Stimulated activated naive CD8-positive, alpha-beta T cell treated with anti-CD3 and anti-CD28 coated beads, Interleukin-15, amount 100 ng/mL, for 72 hours (primary cell): ENCODE data around the gene TBC1D14.

Experiments used
- ATAC-seq: fragments of 150-1000 bp; cut with Tn5 transposase; 2 replicates; pipeline ENCODE4 v1.10.0; 2021; ENCODE audit warnings: mild to moderate bottlenecking, moderate library complexity
- DNase-seq, 2 donors: peaks; one replicate each; pipeline ENCODE4 v3.0.0; 2021 to 2022
- H3K27ac Mint-ChIP-seq, 2 donors: one replicate each; pipeline ENCODE4 v1.8.0; 2022; ENCODE audit warnings: mild to moderate bottlenecking in 2 of 2, mixed read lengths in 2 of 2, moderate library complexity in 2 of 2
- H3K27me3 Mint-ChIP-seq: one replicate; pipeline ENCODE4 v1.8.0; 2022; ENCODE audit warnings: mixed read lengths
- H3K4me1 Mint-ChIP-seq: one replicate; pipeline ENCODE4 v1.8.0; 2022; ENCODE audit warnings: mild to moderate bottlenecking, mixed read lengths
- H3K4me3 Mint-ChIP-seq, 2 donors: one replicate each; pipeline ENCODE4 v1.8.0; 2022; ENCODE audit warnings: mild to moderate bottlenecking in 2 of 2, mixed read lengths in 2 of 2, moderate library complexity in 1 of 2
- H3K9me3 Mint-ChIP-seq, 2 donors: one replicate each; pipeline ENCODE4 v1.8.0; 2022; ENCODE audit warnings: mixed read lengths in 2 of 2

The TBC1D14 gene

GRCh38 chr4:7013175-7013574, 103.5 kb downstream of the TBC1D14 start:
- H3K27ac Mint-ChIP-seq: peak overlapping the region; percentile 25 to 91
- peaks cover 13% of the 10 kb centered on the region for H3K4me1 Mint-ChIP-seq
- no peak overlapping the region for H3K4me3 Mint-ChIP-seq
- no peaks in the 10 kb centered on the region for H3K27me3 Mint-ChIP-seq
- DNase-seq: no peak
- no peaks in the 10 kb centered on the region for H3K9me3 Mint-ChIP-seq
- no peak for ATAC-seq

GRCh38 chr4:7014815-7015214, 105.2 kb downstream of the TBC1D14 start:
- ATAC-seq (no peak), DNase-seq (no peak)
- H3K27ac Mint-ChIP-seq: peak overlapping the region; percentile 69 to 77
- H3K4me3 Mint-ChIP-seq: no peak overlapping the region
- peaks cover 11% of the 10 kb centered on the region for H3K4me1 Mint-ChIP-seq
- no peaks in the 10 kb centered on the region for H3K27me3 Mint-ChIP-seq
- H3K9me3 Mint-ChIP-seq: no peaks in the 10 kb centered on the region

GRCh38 chr4:7015383-7016035, 105.9 kb downstream of the TBC1D14 start:
- H3K9me3 Mint-ChIP-seq: no peaks in the 10 kb centered on the region
- DNase-seq: no peak
- no peak overlapping the region for H3K4me3 Mint-ChIP-seq
- no peaks in the 10 kb centered on the region for H3K27me3 Mint-ChIP-seq
- H3K27ac Mint-ChIP-seq: peak overlapping the region; percentile 69 to 77
- H3K4me1 Mint-ChIP-seq: peaks cover 11% of the 10 kb centered on the region
- ATAC-seq: no peak

GRCh38 chr4:7016086-7016485, 106.5 kb downstream of the TBC1D14 start:
- Mint-ChIP-seq H3K27me3 (no peaks in the 10 kb centered on the region), H3K4me1 (peaks cover 11% of the 10 kb centered on the region), H3K4me3 (no peak overlapping the region), H3K9me3 (no peaks in the 10 kb centered on the region), H3K27ac (no peak overlapping the region)
- no peak for DNase-seq
- ATAC-seq: no peak

DNA sequence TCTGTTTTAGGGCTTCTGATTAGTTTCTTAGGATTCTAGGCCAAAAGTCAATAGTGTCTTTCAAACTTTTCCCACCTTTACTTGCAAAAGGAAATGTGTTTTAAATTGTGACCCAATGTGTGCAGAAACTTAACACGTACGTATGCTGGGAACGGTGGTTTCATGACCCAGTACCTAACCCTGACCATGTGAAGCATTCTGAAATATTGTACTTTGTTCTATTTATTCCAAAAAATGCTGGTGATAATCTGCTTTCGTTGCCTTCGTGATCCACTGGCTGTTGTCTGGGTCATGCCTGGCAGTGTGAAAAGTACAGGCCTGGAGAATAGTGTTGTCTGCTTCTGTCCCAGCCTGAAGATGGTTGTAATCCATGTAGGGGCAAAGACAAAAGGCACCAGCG, 106.9 kb downstream of the TBC1D14 start:
- Mint-ChIP-seq H3K9me3 (no peaks in the 10 kb centered on the region), H3K4me3 (no peak overlapping the region), H3K4me1 (peaks cover 11% of the 10 kb centered on the region), H3K27me3 (no peaks in the 10 kb centered on the region), H3K27ac (peak overlapping the region; percentile 46 to 54)
- no peak for DNase-seq
- ATAC-seq: no peak

GRCh38 chr4:7017446-7018048, 107.9 kb downstream of the TBC1D14 start:
- Mint-ChIP-seq H3K4me1 (peaks cover 11% of the 10 kb centered on the region), H3K27me3 (no peaks in the 10 kb centered on the region), H3K9me3 (no peaks in the 10 kb centered on the region), H3K4me3 (no peak overlapping the region), H3K27ac (peak overlapping the region in 1 of 2 donors; percentile 14)
- ATAC-seq: no peak
- no peak for DNase-seq

GRCh38 chr4:7018281-7018680, 108.7 kb downstream of the TBC1D14 start:
- no peak overlapping the region for H3K4me3 Mint-ChIP-seq
- no peak for DNase-seq
- no peaks in the 10 kb centered on the region for H3K27me3 Mint-ChIP-seq
- no peak for ATAC-seq
- peaks cover 8% of the 10 kb centered on the region for H3K4me1 Mint-ChIP-seq
- H3K27ac Mint-ChIP-seq: no peak overlapping the region
- no peaks in the 10 kb centered on the region for H3K9me3 Mint-ChIP-seq

- H3K27me3 Mint-ChIP-seq: no peaks in the 10 kb centered on the region
- no peak overlapping the region for H3K4me3 Mint-ChIP-seq
- no peaks in the 10 kb centered on the region for H3K9me3 Mint-ChIP-seq
- H3K27ac Mint-ChIP-seq: peak overlapping the region; percentile 14 to 85
- DNase-seq (no peak), ATAC-seq (no peak)
- no peaks in the 10 kb centered on the region for H3K4me1 Mint-ChIP-seq
These were observed 109.7 kb downstream of the TBC1D14 start for GRCh38 chr4:7019367-7019766.

DNA sequence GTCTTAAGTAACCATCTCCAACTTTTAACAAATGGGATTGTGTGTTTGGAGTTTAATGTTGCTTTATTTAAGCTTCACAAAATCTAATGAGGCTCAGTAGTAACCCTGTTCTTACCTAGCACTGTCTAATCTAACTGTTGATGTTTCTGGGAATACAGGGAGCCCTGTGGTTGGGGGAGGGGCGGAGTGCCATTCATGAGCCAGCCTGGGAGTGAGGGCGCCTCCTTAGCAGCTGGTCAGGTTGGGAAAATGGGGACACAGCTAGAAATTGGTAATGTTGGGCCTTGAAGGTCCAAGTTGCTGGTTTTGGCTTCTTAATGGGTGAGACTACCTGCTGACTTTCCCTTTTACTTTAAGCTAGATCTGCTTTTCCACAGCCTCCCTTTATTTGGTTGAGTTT, 110.7 kb downstream of the TBC1D14 start:
- H3K27ac Mint-ChIP-seq: no peak overlapping the region
- H3K4me1 Mint-ChIP-seq: no peaks in the 10 kb centered on the region
- no peak for DNase-seq
- ATAC-seq: no peak
- no peaks in the 10 kb centered on the region for H3K9me3 Mint-ChIP-seq
- no peaks in the 10 kb centered on the region for H3K27me3 Mint-ChIP-seq
- H3K4me3 Mint-ChIP-seq: no peak overlapping the region

DNA sequence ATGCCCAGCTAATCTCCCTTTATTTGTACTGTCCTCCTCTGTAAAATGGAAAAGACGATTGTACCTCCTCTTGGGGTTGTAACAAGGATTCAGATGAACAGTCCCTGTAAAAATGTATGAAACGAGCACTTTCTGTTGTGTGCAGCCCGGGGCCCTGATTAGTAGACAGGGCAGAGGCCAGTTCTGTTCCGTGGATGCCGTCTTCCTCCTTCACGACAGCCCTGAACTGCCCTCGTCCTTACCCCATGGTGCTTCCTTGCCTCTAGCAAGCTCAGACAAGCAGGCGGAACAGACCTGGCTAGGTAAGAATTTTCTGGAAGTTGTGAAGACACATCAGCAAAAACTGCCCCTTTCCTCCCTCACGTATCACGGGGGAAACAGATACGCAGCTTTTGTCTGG, 111.2 kb downstream of the TBC1D14 start:
- H3K27ac Mint-ChIP-seq: peak overlapping the region in 1 of 2 donors; percentile 65
- no peak for ATAC-seq
- H3K4me3 Mint-ChIP-seq: no peak overlapping the region

GRCh38 chr4:7021355-7021754, 111.7 kb downstream of the TBC1D14 start:
- no peaks in the 10 kb centered on the region for H3K27me3 Mint-ChIP-seq
- H3K9me3 Mint-ChIP-seq: no peaks in the 10 kb centered on the region
- DNase-seq: no peak
- H3K4me3 Mint-ChIP-seq: no peak overlapping the region
- peak overlapping the region in 1 of 2 donors; percentile 79 for H3K27ac Mint-ChIP-seq
- H3K4me1 Mint-ChIP-seq: no peaks in the 10 kb centered on the region
- no peak for ATAC-seq

More for the DNA sequence above, 111.2 kb downstream of the TBC1D14 start:
- Mint-ChIP-seq H3K4me1 (no peaks in the 10 kb centered on the region), H3K27me3 (no peaks in the 10 kb centered on the region), H3K9me3 (no peaks in the 10 kb centered on the region)
- no peak for DNase-seq

GRCh38 chr4:7021930-7022664, 112.5 kb downstream of the TBC1D14 start:
- peaks cover 3% of the 10 kb centered on the region for H3K4me1 Mint-ChIP-seq
- H3K27me3 Mint-ChIP-seq: no peaks in the 10 kb centered on the region
- H3K9me3 Mint-ChIP-seq: no peaks in the 10 kb centered on the region
- DNase-seq: no peak
- no peak overlapping the region for H3K27ac Mint-ChIP-seq
- H3K4me3 Mint-ChIP-seq: no peak overlapping the region
- ATAC-seq: no peak

- Mint-ChIP-seq H3K27ac (no peak overlapping the region), H3K4me1 (peaks cover 9% of the 10 kb centered on the region), H3K9me3 (no peaks in the 10 kb centered on the region), H3K4me3 (no peak overlapping the region), H3K27me3 (no peaks in the 10 kb centered on the region)
- ATAC-seq (no peak), DNase-seq (no peak)
These were observed 113.9 kb downstream of the TBC1D14 start for GRCh38 chr4:7023486-7023885.

DNA sequence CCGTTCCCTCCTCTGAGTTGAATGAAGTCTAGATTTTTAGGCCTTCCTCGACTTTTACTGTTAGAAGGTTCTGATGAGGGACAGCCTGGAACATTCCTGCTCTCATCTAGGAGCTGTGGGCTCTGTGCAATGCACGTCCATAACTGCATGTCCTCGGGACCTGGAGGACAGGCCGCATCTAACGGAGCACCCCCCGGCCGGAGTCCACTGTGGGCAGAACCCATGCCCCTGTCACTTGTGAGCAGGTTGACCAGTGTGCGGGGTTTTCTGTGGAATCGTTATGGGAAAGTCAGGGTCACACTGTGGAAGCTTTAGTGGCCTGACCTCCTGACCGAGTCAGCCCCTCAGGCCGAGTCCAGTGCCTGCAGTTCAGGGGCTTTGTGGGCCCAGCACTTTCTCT, 114.3 kb downstream of the TBC1D14 start:
- DNase-seq: no peak
- H3K4me3 Mint-ChIP-seq: no peak overlapping the region
- no peaks in the 10 kb centered on the region for H3K27me3 Mint-ChIP-seq
- no peak for ATAC-seq
- no peaks in the 10 kb centered on the region for H3K9me3 Mint-ChIP-seq
- H3K4me1 Mint-ChIP-seq: peaks cover 9% of the 10 kb centered on the region
- peak overlapping the region in 1 of 2 donors; percentile 46 for H3K27ac Mint-ChIP-seq

GRCh38 chr4:7024336-7024890, 114.8 kb downstream of the TBC1D14 start:
- H3K27ac Mint-ChIP-seq: no peak overlapping the region
- H3K4me1 Mint-ChIP-seq: peaks cover 9% of the 10 kb centered on the region
- H3K9me3 Mint-ChIP-seq: no peaks in the 10 kb centered on the region
- no peaks in the 10 kb centered on the region for H3K27me3 Mint-ChIP-seq
- H3K4me3 Mint-ChIP-seq: no peak overlapping the region
- ATAC-seq (no peak), DNase-seq (no peak)

DNA sequence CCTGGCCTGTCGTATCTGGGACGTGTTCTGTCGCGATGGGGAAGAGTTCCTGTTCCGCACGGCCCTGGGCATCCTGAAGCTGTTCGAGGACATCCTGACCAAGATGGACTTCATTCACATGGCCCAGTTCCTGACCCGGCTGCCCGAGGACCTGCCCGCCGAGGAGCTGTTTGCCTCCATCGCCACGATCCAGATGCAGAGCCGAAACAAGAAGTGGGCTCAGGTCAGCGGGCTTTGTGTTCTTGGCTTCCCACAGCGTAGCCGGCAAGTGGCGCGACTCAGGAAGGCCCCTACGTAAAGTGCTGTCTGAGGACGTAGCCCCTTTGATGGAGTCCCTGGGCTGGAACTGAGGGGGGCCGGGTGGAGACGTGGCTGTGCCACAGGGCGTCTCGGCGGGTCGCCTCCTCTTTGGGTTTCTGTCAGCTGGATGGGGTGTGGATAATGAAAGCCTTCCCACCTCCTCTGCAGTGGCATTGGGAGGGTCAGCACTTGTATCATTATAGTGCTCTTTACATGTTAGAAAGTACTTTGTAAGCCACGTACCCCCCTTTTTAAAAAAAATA, 115.5 kb downstream of the TBC1D14 start:
- ATAC-seq (no peak), DNase-seq (no peak)
- Mint-ChIP-seq H3K27me3 (no peaks in the 10 kb centered on the region), H3K4me1 (peaks cover 9% of the 10 kb centered on the region), H3K9me3 (no peaks in the 10 kb centered on the region), H3K4me3 (no peak overlapping the region), H3K27ac (no peak overlapping the region)
